Erythroblast (primary cell): Measurements from ENCODE around the gene PAFAH2.

Experiments
- DNase-seq, 2 experiments: peaks; one replicate each; lab custom pipeline; 2025; lab: John Stamatoyannopoulos, UW
- GATA1 ChIP-seq: IDR thresholded peaks from 2 replicates; pipeline ENCODE4 v1.6.1; 2011; ENCODE audit warnings: low read depth, mild to moderate bottlenecking, control low read depth, low read length, moderate library complexity
- POLR2A ChIP-seq: IDR thresholded peaks from 2 replicates; pipeline ENCODE4 v1.6.1; 2011; ENCODE audit warnings: mild to moderate bottlenecking, low read length

The PAFAH2 gene

DNA sequence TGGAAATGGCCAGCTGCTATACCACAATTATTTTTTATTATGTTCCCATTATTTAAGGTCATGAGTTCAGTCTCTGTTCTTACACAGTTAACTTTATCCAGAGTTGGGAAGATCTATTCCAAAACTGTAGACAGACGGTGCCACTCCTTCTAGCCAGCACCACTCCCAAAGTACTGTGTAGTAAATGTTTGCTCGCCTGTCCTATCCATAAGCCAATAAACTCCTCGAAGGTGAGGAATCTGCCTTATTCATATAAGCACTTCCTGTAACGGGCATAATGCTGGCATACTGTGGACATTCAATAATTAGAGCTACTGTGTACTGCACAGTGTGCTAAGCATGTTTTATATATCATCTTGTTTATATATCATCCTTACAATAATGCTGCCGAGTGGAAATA lies 65.5 kb downstream of the PAFAH2 start:
- TF ChIP-seq GATA1 (no peak), POLR2A (no peak)
- DNase-seq, result no peak

DNA sequence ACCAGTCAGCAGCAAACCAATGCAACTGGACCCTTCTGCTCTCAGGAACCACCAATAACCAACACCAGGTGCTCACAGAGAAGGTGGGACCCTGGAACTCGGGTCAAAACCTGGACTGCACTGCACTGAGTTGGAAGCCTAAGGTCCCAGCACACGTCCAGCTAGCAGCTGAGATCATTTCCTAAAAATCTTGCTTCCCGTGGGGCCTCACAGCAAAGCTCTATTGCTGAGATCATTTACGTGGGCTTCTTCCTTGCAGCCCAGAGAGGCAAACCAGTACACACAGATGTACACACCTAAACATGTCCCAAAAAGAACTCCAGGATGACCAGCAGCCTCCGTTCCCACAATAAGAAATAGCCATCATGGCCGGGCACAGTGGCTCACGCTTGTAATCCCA lies 68.8 kb downstream of the PAFAH2 start:
- TF ChIP-seq POLR2A, result no peak
- no peak for TF ChIP-seq GATA1
- DNase-seq, result no peak

DNA sequence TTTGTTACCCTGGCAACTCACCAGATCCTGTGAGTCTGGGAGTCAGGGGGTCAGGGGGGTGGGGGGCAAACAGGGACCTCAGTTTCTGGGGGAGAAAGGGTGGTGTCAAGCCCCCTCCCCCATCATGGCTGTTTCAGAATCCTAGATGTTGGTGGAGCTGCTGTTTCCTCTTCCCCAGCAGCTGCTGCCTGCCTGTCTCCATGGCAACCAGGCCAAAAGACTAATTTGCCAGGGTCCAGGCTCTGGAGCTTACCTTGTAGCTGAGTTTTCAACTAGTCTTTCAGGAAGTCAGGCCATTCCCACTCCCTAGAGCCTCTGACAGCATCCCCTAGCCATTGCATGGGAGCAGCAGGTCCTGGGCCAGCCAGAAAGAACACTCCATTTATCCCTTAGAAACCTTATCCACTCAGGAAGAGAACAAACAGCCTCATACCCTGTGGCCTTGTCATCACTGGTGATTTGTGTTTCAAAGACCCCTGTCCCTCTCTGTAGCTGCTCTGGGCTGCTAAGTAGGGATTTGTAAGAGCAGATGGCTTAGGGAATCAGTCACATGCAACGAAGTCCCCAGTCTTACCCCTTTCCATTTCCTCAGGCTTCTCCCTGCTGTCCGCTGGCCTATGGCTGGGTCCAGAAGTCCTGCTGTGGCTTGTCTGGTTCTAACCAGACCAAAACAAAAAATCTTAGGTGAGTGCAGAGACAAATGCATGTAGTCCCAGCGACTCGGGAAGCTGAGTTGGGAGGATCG lies 70.2 kb downstream of the PAFAH2 start:
- TF ChIP-seq GATA1 (no peak), POLR2A (no peak)
- DNase-seq, result no peak

DNA sequence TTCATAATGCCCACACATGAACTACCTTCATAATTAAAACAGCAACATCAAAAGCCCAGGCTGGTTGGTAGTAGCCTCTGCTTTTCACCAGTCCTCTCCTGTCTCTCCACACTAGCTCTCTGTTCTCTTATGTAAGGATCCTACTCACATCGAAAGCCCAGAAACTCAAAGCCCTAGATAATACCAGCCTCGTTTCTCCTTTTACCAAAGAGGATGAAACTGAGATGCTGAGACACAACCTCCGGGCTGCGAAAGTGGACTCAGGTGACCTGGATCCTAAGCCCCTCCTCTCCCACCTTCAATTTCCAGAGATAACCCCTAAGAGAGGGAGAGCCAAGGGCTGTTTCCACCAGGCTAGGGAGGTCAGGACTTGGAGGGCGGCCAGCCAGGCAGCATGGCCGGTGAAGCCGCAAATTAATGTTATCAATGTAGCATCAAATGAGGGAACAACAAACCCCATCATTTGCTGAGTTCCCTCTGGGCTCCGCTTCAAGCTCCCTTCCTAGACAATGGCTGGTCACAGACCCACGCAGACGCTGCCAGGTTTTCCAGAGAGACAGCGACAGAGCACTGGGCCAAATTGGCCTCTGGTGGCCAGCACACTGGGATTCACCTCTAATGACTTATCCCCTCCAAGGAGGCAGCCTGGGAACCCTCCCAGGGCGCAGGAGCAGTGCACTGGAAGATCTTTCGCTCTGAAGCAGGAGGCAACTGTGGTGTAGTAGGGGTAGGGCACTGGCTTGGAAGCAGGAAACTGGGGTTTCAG lies 70.9 kb downstream of the PAFAH2 start:
- no peak for TF ChIP-seq GATA1
- no peak for TF ChIP-seq POLR2A
- DNase-seq, result no peak

DNA sequence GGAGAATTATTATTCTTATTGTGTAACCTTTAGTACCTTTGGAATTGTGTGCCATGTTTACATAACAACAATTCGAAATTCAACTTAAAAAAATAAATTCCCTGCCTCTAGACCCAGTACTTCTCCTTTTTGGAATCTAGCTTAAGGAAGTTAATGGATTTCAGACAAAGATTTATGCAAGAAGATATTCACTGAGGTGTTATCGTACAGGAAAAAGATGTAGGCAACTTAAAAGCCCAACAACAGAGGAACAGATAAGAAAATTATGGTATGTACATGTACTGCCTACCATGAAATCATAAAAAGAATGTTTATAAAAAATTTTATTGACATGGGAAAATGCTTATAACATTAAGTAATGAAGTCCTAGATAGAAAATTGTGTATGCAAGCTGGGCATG lies 73.4 kb downstream of the PAFAH2 start:
- no peak for TF ChIP-seq GATA1
- TF ChIP-seq POLR2A, result no peak
- no peak for DNase-seq

DNA sequence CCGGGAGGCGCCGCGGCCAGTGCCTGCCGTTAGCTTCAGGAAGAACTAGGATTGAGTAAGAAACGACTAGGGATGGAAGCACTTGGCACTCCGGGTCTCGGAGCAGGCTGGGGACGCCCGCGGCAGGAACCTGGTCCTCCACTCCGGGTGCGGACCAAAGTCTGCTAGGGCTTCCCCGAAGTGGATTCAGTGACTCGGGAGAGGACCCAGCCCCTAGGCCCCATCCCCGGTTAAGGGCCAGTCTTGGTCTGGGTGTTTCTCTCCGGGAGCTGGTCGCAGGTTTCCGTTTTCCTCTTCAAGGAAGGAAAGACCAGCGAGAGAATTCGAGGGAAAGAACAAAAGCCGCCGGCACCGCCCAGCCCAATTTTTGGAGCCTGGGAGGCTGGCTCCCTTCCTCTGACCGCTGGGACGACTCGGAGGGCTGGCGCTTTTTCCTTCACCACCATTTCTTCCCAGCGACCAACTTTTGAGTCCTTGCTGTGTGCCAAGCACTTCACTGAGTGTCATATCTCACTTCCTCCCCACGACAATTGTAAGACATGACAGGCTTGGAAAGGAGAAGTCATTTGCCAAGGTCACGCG lies 74.8 kb downstream of the PAFAH2 start:
- TF ChIP-seq POLR2A, result peak; percentile 30
- no peak for TF ChIP-seq GATA1
- DNase-seq, result peak in 1 of 2 experiments; percentile 52

DNA sequence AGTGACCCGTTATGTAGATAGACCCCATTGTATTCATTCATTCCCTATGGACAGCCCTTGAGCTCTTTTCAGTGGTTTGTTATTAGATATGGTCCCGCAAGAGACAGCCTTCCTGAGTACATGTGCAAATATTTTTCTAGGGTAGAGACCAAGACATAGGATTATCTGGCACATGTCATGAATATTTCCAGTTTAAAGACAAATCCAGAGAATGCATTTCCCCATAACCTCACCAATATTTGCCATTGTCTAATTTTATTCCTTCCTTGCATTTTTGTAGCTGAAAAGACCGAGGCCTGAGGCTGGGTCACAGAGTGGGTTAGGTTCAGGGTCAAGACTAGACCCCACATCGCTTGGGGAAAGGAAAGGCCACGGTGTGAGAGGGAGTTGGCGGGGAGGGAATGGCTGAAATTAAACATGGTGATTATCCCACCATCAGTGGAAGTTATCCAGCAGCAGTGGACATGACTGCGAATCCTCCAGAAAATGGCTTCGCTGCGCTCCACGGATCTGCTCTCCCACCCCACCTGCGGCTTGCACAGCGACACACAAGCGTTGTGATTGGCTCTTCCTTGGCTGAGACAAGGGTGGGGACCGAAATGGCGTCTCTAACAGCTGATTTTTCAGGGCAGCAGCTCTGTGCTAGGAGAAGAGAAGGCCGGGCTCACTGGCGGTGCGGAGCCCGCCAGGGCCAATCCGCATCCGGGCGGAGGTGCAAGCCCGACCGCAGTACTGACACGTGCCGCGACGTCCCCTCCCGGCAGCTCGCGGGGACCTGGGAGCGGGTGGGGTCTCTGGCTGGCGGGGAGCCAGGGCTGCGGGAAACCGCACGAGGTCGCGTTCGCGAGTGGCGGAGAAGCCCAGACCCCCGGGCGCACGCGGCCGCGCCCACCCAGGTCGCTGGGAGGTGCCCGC lies 75.5 kb downstream of the PAFAH2 start:
- DNase-seq, result peak; percentile 73 to 79
- TF ChIP-seq POLR2A (peak; percentile 14), GATA1 (no peak)

DNA sequence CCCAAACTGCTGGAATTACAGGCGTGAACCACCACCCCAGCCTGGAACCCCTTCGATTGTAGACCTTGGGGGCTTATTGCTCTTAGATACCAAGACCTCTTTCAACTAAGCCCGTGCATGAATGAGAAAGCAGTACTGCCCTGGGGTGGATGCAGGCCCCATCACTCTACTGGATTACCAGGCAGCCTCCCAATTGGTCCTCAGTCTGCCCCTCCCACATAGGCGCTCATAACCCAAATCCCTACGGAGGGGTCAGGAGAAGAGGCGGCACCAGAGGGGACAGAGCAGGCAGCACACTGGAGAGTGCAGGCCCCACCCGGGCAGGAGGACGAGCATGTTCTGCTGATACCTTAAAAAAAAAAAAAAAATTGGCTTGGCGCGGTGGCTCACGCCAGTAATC lies 79.2 kb downstream of the PAFAH2 start:
- TF ChIP-seq POLR2A, result no peak
- no peak for TF ChIP-seq GATA1
- no peak for DNase-seq

DNA sequence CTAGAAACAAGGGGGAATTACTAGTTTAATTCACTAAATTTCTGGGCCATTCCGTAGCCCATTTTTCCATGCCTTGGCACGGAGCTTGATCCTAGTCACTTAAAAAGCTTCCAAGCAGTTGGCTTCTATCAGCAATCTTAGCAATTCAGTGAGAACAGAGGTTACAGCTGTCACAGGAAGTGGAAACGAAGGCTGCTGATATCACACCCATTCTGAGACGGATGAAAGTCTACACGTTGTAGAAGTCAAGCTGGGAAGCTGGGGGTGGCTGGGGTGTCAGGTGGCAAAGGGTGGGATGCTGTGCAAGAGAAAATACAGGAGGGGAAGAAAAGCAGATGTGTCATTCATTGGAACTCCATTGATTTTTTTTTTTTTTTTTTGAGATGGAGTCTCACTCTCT lies 79.9 kb downstream of the PAFAH2 start:
- no peak for DNase-seq
- TF ChIP-seq GATA1, result no peak
- TF ChIP-seq POLR2A, result no peak

DNA sequence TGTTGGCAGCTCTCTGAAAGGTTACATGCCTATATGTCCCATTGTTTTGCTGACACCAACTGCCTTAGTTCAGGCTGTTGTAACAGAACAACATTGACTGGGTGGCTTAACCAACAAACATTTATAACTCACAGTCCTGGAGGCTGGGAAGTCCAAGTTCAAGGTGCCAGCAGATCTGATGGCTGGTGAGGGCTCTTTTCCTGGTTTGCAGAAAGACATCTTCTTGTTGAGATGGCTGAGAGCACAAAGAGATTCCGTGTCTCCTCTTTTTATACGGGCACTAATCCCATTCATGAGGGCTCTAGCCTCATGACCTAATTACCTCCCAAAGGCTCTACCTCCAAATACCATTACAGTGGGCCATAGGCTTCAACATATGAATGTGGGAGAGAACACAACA lies 81.4 kb downstream of the PAFAH2 start:
- DNase-seq, result no peak
- TF ChIP-seq GATA1 (no peak), POLR2A (no peak)

DNA sequence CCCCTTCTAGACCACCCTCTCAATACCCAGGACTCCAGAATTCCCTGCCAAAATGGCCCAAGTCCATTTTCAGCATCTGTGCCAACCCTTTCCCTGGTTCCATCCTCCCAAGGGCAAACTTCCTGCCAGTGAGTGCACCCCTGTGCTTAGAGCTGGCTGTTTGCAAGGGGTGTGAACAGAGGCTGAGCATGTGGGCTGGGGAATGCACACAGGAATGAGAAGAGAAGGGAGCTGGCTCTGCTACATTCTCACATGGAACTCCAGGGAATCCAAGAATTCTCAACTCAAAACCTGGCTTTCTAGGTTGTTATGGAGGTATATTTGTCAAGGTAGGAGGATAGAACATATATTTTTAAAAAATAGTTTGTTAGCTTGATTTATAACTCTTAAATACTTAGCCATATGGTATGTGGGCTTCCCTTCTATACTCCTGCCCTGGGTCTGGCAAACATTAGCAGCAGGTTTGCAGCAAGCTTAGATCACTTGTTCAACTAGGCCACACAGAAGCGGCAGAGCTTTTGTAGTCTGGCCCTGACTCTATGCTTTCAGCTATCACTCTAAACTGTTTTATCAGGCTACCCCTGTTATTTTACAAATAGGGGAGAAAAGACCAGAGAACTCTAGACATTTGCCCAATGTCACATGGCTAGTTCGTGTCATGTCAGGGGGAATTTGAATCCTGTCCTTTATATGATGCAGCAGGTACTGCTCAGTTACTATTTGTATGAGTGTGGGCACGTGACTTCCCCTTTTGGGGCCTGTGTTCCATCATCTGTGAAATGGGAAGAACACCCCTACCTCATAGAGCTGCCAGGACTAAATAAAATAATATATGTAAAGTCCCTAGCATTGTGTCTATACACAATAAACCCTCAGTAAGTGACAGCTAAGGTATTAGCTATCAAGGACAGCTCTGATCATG lies 83.5 kb downstream of the PAFAH2 start:
- TF ChIP-seq POLR2A (no peak), GATA1 (no peak)
- DNase-seq, result no peak

DNA sequence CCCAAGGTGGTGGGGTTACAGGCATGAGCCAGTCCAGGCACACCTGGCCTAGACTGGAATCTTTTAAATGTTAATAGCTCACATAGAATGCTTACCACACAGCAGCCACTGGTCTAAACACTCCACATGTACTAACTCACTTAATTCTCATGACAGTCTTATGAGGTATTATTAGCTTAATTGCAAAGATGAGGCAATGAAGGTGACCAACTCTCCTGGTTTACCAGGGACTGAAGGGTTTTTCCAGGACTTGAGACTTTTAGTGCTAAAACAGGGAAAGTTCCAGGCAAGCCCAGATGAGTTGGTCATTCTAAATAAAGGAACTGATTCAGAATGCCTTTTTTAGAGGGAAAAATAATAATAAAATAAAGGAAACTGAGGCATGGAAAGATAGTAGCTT lies 84.7 kb downstream of the PAFAH2 start:
- DNase-seq, result no peak
- TF ChIP-seq GATA1, result no peak
- TF ChIP-seq POLR2A, result no peak
